ENCODE results near the gene CA4.
"Not testable (repeated sequence)": the region's sequence is repeated elsewhere in the genome, so short reads cannot be mapped to it uniquely, and the experiment has no call there.

The CA4 gene

GRCh38 chr17:60155815-60156214, 6.0 kb downstream of the CA4 start:
- no peak for DNase-seq

GRCh38 chr17:60156746-60157145, 7.0 kb downstream of the CA4 start:
- no peak for DNase-seq

GRCh38 chr17:60157487-60158040, 7.8 kb downstream of the CA4 start:
- no peak for DNase-seq

GRCh38 chr17:60158751-60159478, 9.1 kb downstream of the CA4 start:
- DNase-seq, result no peak

GRCh38 chr17:60159479-60159866, 9.7 kb downstream of the CA4 start:
- DNase-seq, result no peak

GRCh38 chr17:60160829-60161501, 11.2 kb downstream of the CA4 start:
- DNase-seq, result no peak

GRCh38 chr17:60161598-60162330, 12.0 kb downstream of the CA4 start:
- DNase-seq, result no peak

- no peak for DNase-seq
Observed at GRCh38 chr17:60163108-60163784, 13.5 kb downstream of the CA4 start.

GRCh38 chr17:60164164-60164563, 14.4 kb downstream of the CA4 start:
- no peak for DNase-seq

- DNase-seq, result no peak
Observed at GRCh38 chr17:60164697-60165096, 14.9 kb downstream of the CA4 start.

- DNase-seq, result no peak
Observed at GRCh38 chr17:60165223-60165622, 15.4 kb downstream of the CA4 start.

GRCh38 chr17:60165971-60166370, 16.2 kb downstream of the CA4 start:
- DNase-seq, result no peak

GRCh38 chr17:60167065-60167741, 17.4 kb downstream of the CA4 start:
- DNase-seq, result no peak

- DNase-seq, result no peak
Observed at GRCh38 chr17:60168654-60169053, 18.9 kb downstream of the CA4 start.

GRCh38 chr17:60169921-60170817, 20.4 kb downstream of the CA4 start:
- DNase-seq, result peak; percentile 49

GRCh38 chr17:60170835-60171752, 21.3 kb downstream of the CA4 start:
- no peak for DNase-seq

- no peak for DNase-seq
Observed at GRCh38 chr17:60171753-60172079, 21.9 kb downstream of the CA4 start.

- peak; percentile 78 for DNase-seq
Observed at GRCh38 chr17:60173304-60173819, 23.6 kb downstream of the CA4 start.

GRCh38 chr17:60174035-60174434, 24.3 kb downstream of the CA4 start:
- no peak for DNase-seq

- not testable (repeated sequence) for DNase-seq
Observed at GRCh38 chr17:60174767-60175166, 25.0 kb downstream of the CA4 start.
